H1 (cell line): ENCODE measurements around the gene NKD2. TPM values are rescaled to one million over a fixed set of nuclear protein-coding genes. Genes with fewer than 3 reads are reported as not detected.

Source experiments
- CBX5 ChIP-seq: fragments of 300-800, 300-1000 bp; sonication (generic); IDR thresholded peaks from 2 replicates; pipeline ENCODE4 v1.7.1; 2016; ENCODE audit warnings: antibody characterized with exemption, low read length, low read depth
- JUN ChIP-seq: IDR thresholded peaks from 2 replicates; pipeline ENCODE4 v1.6.1; 2011; ENCODE audit warnings: low read depth, mild to moderate bottlenecking, improper control_type of control experiment, low read length
- NANOG ChIP-seq: IDR thresholded peaks from 2 replicates; pipeline ENCODE4 v1.6.1; 2011; ENCODE audit warnings: low read length, low read depth, mild to moderate bottlenecking, inconsistent platforms; ENCODE audit not compliant: insufficient read depth, poor library complexity, severe bottlenecking
- SUZ12 ChIP-seq: fragments of 200-600 bp; sonication (generic); IDR thresholded peaks from 2 replicates; pipeline ENCODE4 v1.6.1; 2012; ENCODE audit warnings: mild to moderate bottlenecking, inconsistent platforms, low read length, moderate library complexity, mixed read lengths
- polyA plus RNA-seq, 7 experiments: library from polyadenylated mRNA; depleted of rRNA in 3 of 7; stranded (reverse) in 5 of 7; unstranded in 2 of 7; fragments of >200 nt in 5 of 7; fragments of 200-250 nt in 2 of 7; gene quantifications; 1 replicate in 5 of 7; 2 replicates in 1 of 7; 4 replicates in 1 of 7; pipeline versions ENCODE4 v1.2.1 to v1.2.3, GENCODE V29; 2011 to 2013; ENCODE audit warnings: missing spikeins in 2 of 7, mixed read lengths in 2 of 7
- total RNA-seq: library from RNA; stranded (reverse); fragmentation: NEBNext Ultra II Directional; extraction: Animal tissue kit (Norgen Biotek cat#: 25700); gene quantifications from 2 replicates; pipeline ENCODE4 v1.2.1, GENCODE V29; 2021
- TF ChIP-seq, protein P1 (sequence below), 3 experiments: IDR thresholded peaks; 1 replicate in 2 of 3; 2 replicates in 1 of 3; pipeline versions ENCODE4 v1.5.1 to v1.6.1; 2011; ENCODE audit warnings: low read length in 3 of 3, mild to moderate bottlenecking in 3 of 3, inconsistent platforms in 2 of 3, low read depth in 1 of 3, moderate library complexity in 1 of 3; ENCODE audit not compliant: insufficient read depth in 1 of 3; ENCODE audit errors: control extremely low read depth in 1 of 3

The NKD2 gene
- total and polyA plus RNA-seq, 2 of the 8 experiments (the other 6 are each of a cell fraction or from before 2014, with no cell fraction given): 5.5 to 7.9 TPM

- TF ChIP-seq NANOG: no peak
- TF ChIP-seq, protein P1, sequence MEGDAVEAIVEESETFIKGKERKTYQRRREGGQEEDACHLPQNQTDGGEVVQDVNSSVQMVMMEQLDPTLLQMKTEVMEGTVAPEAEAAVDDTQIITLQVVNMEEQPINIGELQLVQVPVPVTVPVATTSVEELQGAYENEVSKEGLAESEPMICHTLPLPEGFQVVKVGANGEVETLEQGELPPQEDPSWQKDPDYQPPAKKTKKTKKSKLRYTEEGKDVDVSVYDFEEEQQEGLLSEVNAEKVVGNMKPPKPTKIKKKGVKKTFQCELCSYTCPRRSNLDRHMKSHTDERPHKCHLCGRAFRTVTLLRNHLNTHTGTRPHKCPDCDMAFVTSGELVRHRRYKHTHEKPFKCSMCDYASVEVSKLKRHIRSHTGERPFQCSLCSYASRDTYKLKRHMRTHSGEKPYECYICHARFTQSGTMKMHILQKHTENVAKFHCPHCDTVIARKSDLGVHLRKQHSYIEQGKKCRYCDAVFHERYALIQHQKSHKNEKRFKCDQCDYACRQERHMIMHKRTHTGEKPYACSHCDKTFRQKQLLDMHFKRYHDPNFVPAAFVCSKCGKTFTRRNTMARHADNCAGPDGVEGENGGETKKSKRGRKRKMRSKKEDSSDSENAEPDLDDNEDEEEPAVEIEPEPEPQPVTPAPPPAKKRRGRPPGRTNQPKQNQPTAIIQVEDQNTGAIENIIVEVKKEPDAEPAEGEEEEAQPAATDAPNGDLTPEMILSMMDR (IDR thresholded peaks at IDR 0.05; ENCODE audit: control extremely low read depth in 1 of 3, insufficient read depth in 1 of 3, low read depth in 1 of 3, low read length in 3 of 3): no peak
- TF ChIP-seq SUZ12: no peak
- no peak for TF ChIP-seq CBX5
- no peak for TF ChIP-seq JUN
Measured at GRCh38 chr5:978693-979092, 29.9 kb upstream of the NKD2 start (continued).
